Kidney capillary endothelial cell (primary cell): ENCODE measurements around the gene ST6GALNAC3.
"Not testable (repeated sequence)": the region's sequence is repeated elsewhere in the genome, so short reads cannot be mapped to it uniquely, and the experiment has no call there.

Source experiments
- DNase-seq: peaks from one replicate; pipeline ENCODE4 v3.0.0-alpha.2; 2018; ENCODE audit warnings: low spot score

The ST6GALNAC3 gene

DNA sequence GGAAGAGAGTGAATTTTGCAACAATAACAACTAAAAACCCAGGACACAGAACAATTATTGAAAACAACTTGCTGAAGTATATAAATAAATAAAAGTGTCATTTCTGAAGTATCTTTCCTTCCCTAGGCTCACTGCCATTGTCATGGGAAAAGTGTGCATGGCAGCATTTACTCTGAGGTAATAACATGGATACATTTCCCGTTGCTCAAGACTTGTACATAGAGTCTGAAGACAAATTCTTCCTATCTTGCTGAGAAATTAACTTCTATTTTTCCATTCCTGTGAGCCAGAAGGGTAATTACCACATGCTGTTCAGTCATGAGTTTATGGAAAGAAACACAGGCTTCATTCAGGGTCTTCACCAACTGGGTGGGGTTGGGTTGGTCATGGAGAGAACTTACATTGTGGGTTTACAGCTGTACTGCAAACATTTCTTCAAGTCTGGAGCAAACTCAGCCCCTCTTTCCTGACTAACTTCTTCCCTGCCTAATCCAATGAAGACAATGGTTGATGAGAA lies 32.2 kb downstream of the ST6GALNAC3 start:
- no peak for DNase-seq

DNA sequence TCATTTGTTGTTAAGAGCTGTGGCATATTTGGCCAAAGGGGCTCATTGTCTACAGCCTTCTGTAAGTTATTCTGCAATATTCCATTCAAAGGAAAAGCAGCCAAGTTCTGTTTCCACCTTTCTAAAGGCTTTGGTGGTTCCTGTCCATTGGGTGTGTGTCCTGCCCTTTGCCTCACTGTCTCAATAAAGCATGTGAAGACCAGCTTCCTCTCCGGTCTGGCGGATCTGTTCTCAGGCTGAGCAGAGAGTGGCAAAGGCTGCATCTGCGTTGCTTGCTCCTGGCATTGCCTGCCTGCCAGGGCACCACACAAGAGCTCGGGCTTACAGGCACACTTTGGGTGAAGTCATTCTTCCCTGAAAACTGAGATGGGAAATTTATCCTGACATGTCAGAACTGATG lies 34.9 kb downstream of the ST6GALNAC3 start:
- no peak for DNase-seq

DNA sequence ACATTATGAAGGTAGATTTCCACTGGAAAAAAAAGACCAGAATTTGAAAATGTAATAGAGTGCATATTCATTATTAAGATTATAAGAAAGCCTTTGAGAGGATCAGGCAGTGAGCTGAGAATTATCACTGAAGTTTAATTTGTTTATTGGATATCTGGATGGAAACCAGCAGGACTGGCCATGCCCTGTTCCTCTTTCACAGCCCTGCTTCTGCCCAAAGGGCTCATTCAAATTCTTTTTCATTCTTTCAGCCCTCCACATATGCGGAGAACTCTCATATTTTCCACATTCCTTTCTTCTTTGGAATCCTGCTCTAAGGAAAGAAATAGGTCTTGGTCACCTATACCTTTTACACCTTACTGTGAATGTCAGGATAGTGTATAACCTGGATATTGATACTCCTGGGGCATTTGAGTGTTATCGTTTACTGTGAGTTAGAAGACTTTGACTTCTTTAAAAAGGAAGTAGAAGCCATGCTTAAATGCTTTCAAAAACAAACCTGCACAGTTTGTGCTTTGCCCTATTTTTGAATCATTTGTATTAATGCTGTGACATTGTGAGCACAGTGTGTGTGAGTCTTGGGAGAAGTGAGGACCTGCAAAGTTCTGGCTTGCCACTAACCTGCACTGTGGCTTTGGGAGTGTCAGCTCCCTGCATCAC lies 35.5 kb downstream of the ST6GALNAC3 start:
- no peak for DNase-seq

DNA sequence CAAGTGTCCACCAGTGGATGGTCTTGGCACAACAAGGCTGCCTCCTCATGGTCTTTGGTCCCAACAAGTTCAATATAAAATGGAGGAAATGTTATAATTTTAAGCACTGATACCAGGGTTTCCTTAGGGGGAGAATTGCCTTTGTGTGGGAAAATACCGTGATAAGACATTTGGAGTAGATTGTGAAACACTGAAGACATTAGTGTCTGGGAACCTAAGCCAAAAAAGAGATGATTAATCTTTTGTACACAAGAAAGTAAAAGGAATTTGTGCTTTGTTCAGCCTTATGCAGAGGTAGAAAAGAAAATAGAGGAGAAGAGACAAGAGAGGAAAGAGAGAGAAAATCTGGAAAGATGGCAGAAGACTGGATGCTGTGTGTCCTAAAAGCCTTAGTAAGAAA lies 36.1 kb downstream of the ST6GALNAC3 start:
- no peak for DNase-seq

DNA sequence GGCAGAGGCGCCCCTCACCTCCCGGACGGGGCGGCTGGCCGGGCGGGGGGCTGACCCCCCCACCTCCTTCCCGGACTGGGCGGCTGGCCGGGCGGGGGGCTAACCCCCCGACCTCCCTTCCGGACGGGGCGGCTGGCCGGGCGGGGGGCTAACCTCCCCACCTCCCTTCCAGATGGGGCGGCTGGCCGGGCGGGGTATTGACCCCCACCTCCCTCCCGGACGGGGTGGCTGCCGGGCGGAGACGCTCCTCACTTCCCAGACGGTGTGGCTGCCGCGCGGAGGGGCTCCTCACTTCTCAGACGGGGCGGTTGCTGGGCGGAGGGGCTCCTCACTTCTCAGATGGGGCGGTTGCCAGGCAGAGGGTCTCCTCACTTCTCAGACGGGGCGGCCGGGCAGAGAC lies 37.8 kb downstream of the ST6GALNAC3 start:
- DNase-seq, result not testable (repeated sequence)

DNA sequence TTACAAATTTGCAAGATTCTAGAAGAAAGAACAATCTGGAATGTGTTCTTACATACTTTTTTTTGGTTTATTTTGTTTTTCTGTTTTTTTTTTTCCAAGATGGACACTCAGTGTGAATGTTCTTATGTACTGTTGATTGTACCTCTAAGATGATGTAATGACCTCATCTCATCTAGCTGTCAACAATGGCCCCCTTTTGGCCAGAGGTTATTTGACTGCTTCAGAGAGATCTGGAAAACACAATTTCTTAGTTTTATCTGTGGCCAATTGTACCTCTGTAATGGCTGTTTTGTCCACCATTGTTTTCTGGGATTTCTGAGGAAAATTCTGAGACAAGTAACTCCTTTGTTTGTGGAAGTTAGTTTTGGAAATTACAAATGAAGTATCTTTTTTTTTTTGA lies 38.9 kb downstream of the ST6GALNAC3 start:
- no peak for DNase-seq

DNA sequence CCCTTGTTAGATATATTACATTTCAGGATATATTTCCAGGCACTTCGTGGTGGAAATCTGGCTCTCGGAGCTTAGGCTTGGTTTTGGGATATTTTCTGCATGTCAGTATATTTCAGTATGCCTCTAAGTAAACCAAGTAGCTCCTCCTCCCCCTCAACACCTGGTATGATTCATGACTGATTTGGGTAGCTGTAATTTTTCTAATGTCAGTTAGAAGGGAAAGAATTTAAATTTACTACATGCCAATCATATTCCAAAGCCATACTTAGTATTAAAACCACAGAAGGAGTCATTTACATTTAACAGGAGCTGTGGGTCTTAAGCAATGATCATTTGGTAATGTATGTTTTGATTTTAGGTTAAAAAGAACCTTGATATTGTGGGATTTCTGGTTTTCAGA lies 40.6 kb downstream of the ST6GALNAC3 start:
- DNase-seq, result no peak

DNA sequence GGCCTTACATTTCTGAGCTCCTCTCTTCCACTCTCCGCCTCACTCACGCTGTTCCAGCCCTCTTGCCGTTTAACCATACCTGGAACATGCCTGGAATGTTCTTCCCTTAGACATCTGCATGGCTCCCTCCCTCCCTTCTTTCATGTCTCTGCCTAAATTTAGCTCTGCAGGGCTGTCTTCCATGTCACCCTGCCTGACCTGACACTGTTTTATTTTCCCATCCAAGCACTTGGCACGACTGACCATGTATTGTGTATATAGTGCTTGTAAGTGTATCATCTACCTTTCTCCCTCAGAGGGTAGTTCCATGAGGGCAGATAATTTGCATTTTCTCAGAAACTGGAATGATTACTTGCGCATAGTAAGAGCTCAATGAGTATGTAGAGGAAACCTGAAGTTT lies 47.3 kb downstream of the ST6GALNAC3 start:
- no peak for DNase-seq

DNA sequence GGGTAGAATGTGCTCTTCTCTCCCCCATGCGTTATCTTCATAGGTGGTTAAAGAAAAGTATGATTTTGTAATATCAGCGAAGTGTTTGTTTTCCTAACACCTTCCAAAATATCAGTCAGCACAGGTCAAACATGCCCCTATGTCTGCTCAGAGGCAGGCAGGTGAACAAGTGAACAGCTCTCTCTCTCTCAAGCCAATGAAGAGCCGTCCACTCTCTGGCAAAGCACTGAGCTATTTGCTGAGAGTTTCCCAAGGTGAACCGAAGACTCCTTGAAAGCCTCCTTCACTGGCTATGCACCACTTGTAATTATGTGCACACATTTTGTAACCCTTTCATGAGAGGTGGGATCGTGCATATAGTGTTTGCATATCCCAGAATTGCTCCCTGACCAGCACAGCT lies 47.7 kb downstream of the ST6GALNAC3 start:
- no peak for DNase-seq

DNA sequence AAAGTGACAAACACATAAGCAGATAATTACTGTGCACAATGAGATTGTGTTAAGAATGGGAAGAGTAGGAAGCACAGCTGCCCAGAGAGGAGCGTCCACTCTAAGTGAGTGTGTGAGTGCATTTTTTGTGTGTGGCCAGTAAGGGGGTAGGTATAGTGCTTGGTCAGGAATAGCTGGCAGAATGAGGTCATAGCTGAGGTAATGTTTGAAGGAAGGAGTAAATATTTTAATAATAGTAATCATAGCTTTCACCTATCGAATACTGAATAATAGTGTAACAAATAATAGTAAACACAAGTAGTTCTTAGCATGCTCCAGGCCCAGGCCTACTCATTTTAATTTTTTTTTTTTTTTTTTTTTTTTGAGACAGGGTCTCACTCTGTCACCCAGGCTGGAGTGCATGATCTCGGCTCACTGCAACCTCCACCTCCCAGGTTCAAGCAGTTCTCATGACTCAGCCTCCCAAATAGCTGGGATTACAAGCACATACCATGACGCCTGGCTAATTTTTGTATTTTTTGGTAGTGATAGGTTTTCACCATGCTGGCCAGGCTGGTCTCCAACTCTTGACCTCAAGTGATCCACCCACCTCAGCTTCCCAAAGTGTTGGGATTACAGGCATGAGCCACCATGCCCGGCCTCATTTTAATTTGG lies 49.0 kb downstream of the ST6GALNAC3 start:
- not testable (repeated sequence) for DNase-seq

DNA sequence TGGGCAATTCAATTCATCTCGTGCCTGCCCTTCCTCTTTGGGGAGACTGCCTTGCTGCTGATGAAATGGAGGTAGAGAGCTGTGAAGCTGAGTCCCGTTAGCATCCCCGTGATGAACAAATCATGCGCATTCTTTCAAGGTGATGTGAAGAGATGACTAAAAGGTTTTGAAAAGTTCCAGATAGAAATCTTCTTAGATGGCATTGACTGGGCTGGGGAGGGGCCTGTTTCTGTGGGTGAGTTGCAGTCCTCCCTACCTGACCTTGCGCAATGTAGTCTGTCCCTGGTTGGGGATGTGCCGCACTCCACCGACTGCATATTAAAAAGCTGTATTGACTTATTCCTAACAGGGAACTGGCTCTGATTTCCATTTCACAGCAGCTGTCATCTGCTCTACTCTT lies 49.6 kb downstream of the ST6GALNAC3 start:
- no peak for DNase-seq

DNA sequence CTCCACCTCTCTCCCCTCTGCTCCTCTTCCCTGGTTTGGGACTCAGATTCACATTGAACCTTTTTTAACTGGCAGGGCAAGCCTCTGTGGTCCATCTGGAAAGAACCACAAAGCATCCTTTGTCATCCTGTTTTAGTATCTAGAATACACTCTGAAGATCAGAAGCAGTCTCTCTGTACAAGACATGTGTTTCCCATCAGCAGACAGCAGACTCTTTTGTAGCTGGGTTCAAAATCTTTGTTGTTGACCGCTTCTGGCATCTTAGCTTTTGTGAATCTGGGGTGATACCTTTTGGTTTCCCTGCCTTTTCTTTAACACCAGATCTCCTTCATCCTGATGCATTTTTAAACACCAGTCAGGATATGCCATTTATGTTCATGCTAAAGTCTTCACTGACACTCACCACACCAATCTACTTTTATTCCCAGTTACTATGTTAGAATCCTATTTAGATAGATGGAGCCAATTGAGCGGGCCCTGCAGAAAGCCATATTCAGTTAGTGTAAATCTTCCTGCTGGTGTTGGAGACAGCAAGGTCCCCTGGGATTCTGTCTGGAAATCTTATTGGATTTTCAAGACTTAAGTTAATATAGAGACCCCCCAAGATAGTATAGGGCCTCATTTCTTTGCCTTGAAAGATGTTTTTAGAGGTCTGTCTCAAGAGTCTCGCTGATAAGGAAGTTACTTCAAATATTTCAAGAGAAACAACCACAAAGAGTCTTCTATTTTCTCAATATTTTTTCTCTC lies 51.1 kb downstream of the ST6GALNAC3 start:
- DNase-seq, result no peak

DNA sequence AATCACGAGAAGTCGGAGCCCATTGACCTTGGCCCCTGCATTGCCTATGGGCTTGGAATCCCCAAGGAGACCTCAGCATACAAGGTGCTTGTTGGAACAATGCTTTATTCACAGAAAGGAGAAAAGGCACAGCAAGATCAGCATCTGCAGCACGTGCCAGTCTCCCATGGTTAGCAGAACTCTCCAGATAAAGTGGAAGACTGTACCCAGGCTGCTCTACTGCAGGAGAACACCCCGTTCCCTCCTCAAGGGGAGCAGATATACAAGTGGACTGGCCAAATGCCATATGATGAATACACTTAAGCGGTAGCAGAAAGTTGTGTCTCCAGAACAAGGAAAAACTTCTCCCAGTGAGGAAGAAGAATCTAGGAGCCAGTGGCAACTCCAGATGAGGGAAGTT lies 53.5 kb downstream of the ST6GALNAC3 start:
- no peak for DNase-seq

DNA sequence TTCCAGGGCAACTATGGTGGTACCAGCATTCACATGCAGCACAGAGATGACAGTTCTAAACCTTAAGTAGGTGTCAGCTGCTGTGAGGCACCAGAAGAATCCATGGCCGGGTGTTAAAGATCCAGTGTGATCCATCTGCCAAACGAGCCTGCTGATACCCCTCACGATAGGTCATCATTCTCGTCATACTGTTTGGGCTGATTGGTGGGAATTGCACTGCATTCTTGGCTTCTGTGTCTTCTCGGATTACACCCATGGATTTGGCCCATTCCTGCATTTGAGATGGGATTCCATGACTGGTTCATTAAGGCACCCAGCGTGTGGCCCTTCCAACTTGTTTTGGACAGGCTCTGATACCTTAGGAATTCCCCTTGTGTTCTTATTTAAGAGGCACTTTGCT lies 55.2 kb downstream of the ST6GALNAC3 start:
- no peak for DNase-seq

DNA sequence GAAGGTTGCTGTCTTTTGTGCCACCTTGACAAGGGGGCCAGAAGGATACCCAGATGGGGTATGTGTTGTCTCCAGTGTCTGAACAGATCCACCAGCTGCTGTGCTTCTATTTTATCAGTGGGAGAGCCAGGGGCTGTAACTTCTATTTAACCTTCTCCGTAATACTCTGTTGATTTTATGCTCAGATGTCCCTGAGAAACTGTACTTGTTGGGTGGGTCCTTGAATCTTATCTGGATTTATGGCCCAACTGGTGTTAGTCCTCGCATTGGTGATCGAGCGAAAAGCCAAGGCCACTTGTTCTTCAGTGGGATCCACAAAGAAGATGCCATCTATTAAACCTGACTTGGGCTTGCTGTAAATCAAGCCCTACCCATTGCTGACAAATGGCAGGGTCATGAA lies 56.4 kb downstream of the ST6GALNAC3 start:
- no peak for DNase-seq

DNA sequence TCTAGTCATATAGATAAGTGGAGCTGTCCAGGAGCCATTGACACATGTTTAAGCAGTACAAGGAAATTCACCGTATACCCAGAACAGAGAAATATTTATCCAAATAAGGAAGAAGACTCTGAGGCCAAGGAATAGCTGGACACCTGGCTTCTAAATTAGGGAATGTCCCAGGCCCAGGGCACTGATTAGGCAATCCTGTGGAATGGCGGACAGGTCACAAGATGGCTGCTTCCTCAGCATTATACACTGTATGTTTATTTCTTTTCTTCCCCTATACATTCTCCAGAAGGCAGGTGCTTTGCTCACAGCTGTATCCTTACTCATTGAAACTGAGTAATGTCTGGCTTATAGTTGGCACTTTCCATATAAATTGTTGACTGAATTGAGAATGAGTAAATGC lies 59.4 kb downstream of the ST6GALNAC3 start:
- DNase-seq, result no peak

DNA sequence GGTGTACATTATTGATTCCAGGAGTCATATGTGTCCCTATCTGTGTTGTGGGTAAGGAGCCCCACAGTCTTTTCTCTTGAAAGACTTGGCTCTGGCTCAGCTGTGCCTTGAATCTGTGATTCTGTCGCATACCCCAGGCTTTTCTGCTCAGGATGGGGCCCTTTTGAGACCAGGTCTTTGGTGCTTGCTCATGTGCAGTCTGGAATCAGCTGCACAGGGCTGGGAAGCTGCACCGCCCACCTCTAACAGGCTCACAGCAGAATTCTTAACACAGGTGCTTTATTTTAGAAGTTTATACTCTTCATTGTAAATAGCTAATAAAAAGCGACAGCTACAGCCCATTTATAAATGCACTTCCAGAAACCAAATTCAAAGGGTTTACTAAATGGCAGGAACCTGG lies 61.3 kb downstream of the ST6GALNAC3 start:
- no peak for DNase-seq

DNA sequence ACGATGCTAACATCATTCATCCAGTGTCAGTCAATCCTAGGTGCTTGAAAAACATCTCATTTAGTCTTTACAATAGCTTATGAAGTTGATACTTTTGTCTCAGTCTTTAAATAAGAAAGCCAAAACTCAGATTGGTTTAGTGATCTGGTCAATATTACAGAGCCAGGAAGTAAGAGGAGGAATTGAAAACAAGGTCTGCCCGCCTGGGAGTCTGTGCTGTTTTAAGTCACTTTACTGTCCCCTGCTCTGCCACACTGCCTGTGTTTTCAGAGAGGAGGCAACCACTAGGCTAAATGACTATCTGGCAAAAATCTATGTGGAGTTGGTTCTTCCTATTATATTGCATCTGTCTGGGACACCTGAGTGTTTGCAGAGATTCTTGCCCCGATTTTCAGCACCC lies 62.3 kb downstream of the ST6GALNAC3 start:
- DNase-seq, result no peak

DNA sequence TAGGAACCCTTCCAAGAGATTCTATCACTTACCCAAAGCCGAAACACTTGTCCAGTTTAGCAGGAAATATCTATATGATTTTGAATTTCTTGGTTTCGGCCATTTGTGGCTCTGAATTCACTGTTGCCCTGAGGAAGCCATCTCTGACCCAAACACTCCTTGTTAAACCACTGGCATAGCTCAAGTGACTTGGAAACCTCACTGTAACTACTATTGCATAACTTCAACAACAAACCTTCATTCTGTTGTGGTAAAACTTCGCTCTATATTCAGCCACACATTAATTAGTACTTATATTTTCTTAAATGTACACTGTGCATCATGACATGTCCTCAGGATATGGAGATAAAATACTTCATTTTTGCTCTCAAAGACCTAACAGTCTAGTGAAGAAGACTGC lies 63.2 kb downstream of the ST6GALNAC3 start:
- DNase-seq, result no peak

DNA sequence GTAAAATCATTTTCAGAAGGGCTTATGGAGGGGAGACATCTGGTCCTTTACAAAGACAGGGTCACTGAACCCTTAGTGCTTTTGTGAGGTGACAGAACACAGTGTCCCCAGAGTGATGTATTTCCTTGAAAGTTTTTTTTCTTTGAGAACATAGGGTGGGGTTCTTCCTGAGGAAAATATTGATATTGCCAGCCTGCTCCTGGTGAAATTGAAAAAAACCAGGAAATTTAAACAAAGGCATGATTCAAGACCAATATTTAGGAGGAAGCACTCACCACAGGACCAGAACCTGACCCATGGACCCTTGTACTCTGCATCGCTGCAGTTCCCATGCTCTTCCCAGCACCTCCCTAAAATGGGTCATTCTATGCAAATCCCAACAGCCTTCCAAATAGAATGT lies 63.7 kb downstream of the ST6GALNAC3 start:
- no peak for DNase-seq

DNA sequence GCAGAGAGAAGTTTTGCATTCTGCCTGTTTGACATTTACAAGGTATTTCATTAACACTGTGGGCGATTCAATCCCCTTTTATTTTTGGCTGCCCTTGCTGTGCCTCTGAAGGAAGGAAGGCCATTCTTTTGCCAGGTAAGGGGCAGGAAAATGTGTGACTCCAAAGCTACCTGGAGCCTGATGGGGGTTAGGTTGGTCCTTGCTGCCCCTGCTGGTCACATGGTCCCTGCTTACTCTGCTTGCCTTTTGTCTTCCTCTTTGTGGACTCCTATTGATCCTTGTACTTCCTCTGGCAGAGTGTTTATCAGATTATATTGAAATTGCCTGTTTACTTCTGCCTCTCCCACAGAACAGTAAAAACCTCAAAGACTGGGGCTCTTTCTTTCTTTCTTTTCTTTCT lies 65.7 kb downstream of the ST6GALNAC3 start:
- DNase-seq, result no peak

DNA sequence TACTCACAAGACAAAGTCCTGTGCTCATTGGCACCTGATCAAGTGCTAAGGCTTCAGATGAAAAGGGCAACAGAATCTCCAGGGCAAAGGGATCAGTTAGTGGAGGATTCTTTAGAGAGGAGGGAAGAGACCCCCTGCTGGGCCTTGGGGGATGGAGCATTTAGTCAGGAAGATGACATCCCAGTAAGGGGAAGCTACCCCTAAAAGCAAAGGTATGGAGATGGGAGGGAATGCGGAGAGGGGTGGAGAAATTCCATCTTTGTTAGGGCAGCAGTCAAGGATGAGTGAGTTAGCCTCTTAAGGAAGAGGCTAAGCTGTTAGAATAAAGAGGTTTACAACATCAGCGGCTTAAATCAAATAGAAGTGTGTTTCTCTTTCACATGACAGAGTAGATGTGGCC lies 67.4 kb downstream of the ST6GALNAC3 start:
- DNase-seq, result no peak
